ENCODE measurements around the gene POC1B.

POC1B gene

GRCh38 chr12:89427508-89428156 is 98.2 kb downstream of the POC1B start:
- DNase-seq (ENCODE audit: low read depth) = no peak
- H3K4me3 ChIP-seq (ENCODE audit: low read length) = no peak overlapping the region
- TF ChIP-seq, protein P1, sequence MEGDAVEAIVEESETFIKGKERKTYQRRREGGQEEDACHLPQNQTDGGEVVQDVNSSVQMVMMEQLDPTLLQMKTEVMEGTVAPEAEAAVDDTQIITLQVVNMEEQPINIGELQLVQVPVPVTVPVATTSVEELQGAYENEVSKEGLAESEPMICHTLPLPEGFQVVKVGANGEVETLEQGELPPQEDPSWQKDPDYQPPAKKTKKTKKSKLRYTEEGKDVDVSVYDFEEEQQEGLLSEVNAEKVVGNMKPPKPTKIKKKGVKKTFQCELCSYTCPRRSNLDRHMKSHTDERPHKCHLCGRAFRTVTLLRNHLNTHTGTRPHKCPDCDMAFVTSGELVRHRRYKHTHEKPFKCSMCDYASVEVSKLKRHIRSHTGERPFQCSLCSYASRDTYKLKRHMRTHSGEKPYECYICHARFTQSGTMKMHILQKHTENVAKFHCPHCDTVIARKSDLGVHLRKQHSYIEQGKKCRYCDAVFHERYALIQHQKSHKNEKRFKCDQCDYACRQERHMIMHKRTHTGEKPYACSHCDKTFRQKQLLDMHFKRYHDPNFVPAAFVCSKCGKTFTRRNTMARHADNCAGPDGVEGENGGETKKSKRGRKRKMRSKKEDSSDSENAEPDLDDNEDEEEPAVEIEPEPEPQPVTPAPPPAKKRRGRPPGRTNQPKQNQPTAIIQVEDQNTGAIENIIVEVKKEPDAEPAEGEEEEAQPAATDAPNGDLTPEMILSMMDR (conservative IDR thresholded peaks at IDR 0.05; ENCODE audit: low read depth, low read length) = no peak

- no peak for DNase-seq (ENCODE audit: low read depth)
- TF ChIP-seq, protein P1 (conservative IDR thresholded peaks at IDR 0.05; ENCODE audit: low read depth, low read length) = no peak
- no peak overlapping the region for H3K4me3 ChIP-seq (ENCODE audit: low read length)
These were observed 101.0 kb downstream of the POC1B start for GRCh38 chr12:89424846-89425245.

DNA sequence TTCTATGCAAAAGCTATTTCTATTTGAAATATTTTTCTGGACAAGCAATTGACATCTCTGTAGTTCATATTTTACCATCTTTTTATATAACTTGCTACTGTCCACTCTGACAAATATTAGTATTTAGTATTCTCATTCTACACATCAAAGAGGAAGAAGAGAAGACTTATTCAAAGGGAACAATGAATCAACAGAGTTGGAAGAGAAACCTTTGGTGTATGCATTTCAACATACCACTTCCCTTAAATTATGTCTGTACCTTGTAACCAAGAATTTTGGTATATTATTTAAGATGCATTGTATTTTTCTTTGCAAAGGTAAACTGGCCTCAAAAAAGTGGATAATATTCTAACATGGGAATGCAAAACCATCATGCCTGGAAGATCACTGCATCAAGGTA is 101.5 kb downstream of the POC1B start:
- H3K4me3 ChIP-seq (ENCODE audit: low read length) = no peak overlapping the region
- TF ChIP-seq, protein P1 (conservative IDR thresholded peaks at IDR 0.05; ENCODE audit: low read depth, low read length) = no peak
- DNase-seq (ENCODE audit: low read depth) = no peak

DNA sequence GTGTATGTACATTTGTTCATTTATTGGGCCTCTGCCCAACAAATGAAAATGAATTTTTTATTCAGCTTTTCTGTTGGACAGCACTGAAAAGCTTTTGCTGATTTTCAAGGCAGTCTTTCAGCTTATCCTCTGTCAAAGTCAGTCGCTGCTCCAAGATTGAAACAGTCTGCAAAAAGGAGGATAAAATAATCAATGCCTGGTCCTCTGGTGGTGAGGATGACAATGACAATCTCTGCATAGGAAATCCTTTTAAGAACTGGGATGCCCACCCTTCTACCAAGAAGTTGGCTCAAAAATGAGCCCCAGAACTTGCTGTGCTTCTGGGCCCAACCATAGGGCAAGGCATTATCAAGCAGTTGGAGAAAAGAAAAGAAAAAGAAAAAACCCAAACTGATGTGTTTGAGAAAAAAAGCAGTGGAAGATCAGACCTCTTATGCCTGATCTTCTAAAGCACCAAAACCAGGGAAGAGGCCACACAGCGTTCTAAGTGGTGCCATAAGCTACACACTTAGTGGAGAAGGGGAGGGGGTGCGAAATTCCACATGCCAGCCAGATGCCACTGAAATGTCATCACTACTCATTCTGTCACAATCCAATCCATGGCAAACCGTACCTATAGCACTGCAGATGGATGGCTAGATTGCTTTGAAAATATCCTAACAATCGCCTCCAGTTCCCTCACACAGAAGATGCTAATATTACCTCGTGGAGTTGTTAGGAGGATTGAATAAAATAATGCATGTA is 104.6 kb downstream of the POC1B start:
- no peak for DNase-seq (ENCODE audit: low read depth)
- TF ChIP-seq, protein P1 (conservative IDR thresholded peaks at IDR 0.05; ENCODE audit: low read depth, low read length) = peak; percentile 18
- H3K4me3 ChIP-seq (ENCODE audit: low read length) = no peak overlapping the region

- TF ChIP-seq, protein P1 (conservative IDR thresholded peaks at IDR 0.05; ENCODE audit: low read depth, low read length) = no peak
- H3K4me3 ChIP-seq (ENCODE audit: low read length) = no peak overlapping the region
- DNase-seq (ENCODE audit: low read depth) = no peak
These were observed 107.5 kb downstream of the POC1B start for GRCh38 chr12:89418228-89418910.

DNA sequence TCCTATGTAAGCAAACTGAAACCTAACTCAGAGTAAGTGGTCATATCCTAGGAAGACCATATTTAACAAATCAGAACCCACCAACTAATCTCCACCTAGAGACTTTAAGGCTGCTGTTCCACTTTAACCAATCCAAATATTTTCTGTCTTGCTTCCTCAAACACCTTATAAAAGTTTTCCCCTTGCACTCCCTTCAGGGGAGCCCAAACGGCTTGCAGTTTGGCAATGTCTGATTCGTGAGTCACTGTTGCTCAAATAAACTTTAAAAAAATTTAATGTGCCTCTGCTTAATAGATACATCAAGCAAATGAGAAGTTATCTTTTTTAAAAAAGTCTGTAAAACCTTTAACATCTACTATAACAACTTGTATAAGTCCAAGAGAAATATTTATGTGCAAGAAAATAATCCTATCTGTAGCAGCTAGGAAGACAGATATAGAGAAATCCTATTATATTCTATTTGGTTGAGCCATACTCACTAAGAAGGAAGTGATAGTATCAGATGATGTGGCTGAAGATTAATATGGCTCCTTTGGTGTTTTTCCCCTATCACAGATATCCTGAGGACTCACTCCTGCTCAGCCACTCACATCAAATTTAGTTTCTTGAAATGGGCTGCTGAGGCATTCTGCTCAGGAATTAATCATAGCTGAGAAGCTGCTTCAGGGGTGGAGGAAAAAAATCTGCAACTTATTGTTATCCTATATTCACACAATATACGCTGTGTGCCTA is 108.4 kb downstream of the POC1B start:
- DNase-seq (ENCODE audit: low read depth) = no peak
- TF ChIP-seq, protein P1 (conservative IDR thresholded peaks at IDR 0.05; ENCODE audit: low read depth, low read length) = no peak
- no peak overlapping the region for H3K4me3 ChIP-seq (ENCODE audit: low read length)
